GM21576 (cell line): ENCODE measurements around the gene TEX19.

Experiments
- ATAC-seq: cut with Tn5 transposase; IDR thresholded peaks from one replicate; pipeline ENCODE4 v1.9.1; 2021; ENCODE audit warnings: mild to moderate bottlenecking, moderate library complexity; ENCODE audit not compliant: unreplicated experiment

Gene TEX19

GRCh38 chr17:82358465-82359350 is at the start of gene TEX19:
Gene TEX19 (plus strand): TSS chr17:82359247. CDS start chr17:82362151, 2,904 bp downstream.
- ATAC-seq, result no peak

GRCh38 chr17:82309656-82310570 is 49.1 kb upstream of the TEX19 start:
- ATAC-seq, result no peak

GRCh38 chr17:82310877-82311276 is 48.2 kb upstream of the TEX19 start:
- no peak for ATAC-seq

GRCh38 chr17:82311971-82312370 is 47.1 kb upstream of the TEX19 start:
- no peak for ATAC-seq

- ATAC-seq, result no peak
These were observed 45.6 kb upstream of the TEX19 start for GRCh38 chr17:82313195-82314011.

GRCh38 chr17:82314012-82314726 is 44.9 kb upstream of the TEX19 start:
- no peak for ATAC-seq

GRCh38 chr17:82314727-82315605 is 44.1 kb upstream of the TEX19 start:
- ATAC-seq, result no peak

- no peak for ATAC-seq
These were observed 43.2 kb upstream of the TEX19 start for GRCh38 chr17:82315703-82316358.

- ATAC-seq, result no peak
These were observed 42.2 kb upstream of the TEX19 start for GRCh38 chr17:82316651-82317393.

GRCh38 chr17:82317394-82318168 is 41.5 kb upstream of the TEX19 start, which contains the start of gene CD7:
Gene CD7 (minus strand): TSS chr17:82317608. CDS start chr17:82317495, 113 bp downstream.
- ATAC-seq, result no peak

GRCh38 chr17:82318169-82318498 is 40.9 kb upstream of the TEX19 start:
- ATAC-seq, result no peak

GRCh38 chr17:82318772-82319606 is 40.1 kb upstream of the TEX19 start:
- no peak for ATAC-seq

- ATAC-seq, result no peak
These were observed 39.4 kb upstream of the TEX19 start for GRCh38 chr17:82319619-82320062.

GRCh38 chr17:82320140-82320840 is 38.8 kb upstream of the TEX19 start:
- ATAC-seq, result no peak
